Activated naive CD4-positive, alpha-beta T cell (primary cell): ENCODE results near the gene ARHGAP42.

ENCODE experiments used
- DNase-seq, 4 experiments: peaks; one replicate each; lab custom pipeline; 2025; lab: John Stamatoyannopoulos, UW

Gene ARHGAP42

DNA sequence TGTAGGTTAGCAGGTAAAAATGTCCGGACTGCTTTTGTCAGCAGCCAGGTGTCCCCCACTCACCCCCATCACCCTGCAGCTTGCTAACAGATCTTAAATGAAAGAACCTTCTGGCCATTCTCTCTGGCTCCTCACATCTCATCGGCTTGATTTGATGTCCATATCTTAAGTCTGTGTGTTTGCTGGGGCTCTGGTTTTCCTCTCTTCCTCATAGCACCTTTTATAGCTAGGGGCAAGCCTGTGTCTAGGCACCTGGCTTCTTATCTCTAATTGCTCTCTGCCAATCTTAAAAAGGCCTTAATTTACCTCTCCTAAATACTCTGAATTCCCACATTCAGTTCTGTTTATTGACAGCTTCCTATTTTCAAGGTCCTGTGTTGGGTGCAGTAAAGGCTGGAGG lies 72.0 kb downstream of the ARHGAP42 start:
- no peak for DNase-seq

DNA sequence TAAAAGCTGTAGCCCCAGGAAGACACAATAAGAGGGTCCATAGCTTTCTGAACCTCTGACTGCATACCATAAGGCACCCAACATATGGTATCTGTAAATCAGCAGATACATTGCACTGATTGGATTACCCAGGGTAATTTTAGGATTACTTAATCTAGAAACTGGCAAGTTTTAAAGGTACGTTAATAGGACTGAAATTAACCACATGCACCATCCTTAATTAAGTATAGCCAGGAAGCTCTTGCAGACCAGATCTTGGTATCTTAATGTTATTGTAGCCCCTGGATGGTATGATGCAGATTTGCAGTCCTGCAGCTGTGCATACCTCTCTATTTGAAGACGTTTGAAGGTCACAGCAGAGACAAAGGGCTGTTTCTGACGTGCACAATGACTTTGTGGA lies 72.8 kb downstream of the ARHGAP42 start:
- no peak for DNase-seq

DNA sequence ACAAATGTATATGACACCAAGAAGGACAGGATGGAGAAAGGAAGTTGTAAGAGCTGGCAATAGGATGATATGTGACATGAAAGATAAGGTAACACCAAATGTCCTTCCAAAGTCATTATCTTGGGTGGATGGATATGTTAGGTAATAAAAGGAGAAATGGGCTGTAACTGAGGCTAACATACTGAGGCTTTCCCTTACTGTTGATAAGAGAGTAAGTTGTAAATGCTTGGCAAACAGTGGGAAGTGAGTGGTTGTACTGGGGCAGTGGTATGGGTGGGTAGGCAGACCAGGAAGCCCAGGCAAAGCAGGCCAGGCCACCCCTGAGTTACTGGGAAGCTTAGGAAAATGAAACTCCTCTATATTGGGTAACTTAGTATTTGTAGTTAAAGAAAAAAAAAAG lies 73.7 kb downstream of the ARHGAP42 start:
- DNase-seq: no peak

DNA sequence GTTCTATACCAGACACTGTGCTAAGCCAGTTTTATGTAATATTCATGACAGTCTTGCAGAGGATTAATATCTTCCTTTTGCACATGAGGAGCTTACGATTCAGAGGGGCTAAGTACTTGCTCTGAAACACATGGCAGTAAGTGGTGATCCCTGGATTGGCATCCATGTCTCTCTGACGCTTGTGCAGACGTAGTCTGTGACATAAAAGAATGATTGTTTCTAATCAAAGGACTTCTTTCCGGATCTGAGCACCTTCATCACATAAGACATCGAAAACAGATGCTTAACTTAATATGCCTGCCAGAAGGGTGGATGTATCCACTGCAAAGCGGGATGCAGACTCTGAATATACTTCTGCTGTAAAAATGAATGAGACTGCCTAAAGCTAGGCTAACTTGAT lies 74.8 kb downstream of the ARHGAP42 start:
- DNase-seq: no peak

DNA sequence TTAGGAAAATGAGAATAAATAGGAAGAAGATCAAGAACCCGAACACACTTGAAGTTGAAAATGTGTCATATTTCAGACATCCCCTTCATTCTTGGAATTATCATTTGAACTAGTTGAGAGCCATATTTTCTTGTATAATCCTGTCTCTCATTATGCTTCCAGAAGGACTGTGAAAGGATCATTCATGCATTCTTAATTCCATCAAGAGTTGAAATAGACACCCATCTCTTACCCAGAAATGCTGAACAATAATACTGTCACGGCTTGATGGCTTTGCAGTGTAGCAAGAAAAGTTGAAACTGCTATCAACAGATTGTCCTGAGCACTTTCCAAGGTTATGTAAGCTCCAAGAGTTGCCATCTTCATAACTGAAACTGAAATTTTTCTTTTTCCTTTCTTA lies 79.7 kb downstream of the ARHGAP42 start:
- DNase-seq: no peak

DNA sequence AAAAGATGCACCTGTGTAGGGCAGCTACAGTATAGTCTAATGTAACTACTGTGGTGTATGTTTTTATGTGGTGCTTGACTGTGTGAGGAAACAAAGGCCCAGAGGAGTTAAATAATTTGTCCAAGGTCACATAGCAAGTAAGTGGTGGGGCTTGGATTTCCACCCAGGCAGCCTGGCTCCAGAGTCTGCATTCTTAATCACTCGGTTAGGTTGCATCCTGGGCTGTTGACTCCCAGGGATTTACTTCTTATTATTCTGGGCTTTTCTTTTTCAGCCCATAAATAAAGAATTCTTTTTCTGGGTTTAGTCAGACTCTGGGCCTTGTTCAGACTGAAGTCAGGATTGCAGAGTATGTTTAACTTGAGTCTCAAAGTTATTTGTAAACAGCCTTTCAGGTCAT lies 82.1 kb downstream of the ARHGAP42 start:
- no peak for DNase-seq

DNA sequence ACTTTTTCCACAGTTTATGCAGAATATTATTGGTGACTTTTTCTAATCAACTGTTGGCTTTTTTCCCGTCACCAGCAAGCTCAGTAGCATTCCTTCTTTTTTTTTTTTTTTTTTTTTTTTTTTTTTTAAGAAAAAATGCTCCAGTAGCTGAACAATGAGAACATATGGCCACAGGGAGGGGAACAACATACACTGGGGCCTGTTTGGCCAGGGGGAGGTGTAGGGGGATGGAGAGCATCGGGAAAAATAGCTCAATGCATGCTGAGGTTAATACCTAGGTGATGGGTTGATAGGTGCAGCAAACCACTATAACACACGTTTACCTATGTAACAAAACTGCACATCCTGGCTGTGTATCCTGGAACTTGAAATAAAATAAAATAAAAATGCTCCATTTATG lies 82.5 kb downstream of the ARHGAP42 start:
- no peak for DNase-seq

DNA sequence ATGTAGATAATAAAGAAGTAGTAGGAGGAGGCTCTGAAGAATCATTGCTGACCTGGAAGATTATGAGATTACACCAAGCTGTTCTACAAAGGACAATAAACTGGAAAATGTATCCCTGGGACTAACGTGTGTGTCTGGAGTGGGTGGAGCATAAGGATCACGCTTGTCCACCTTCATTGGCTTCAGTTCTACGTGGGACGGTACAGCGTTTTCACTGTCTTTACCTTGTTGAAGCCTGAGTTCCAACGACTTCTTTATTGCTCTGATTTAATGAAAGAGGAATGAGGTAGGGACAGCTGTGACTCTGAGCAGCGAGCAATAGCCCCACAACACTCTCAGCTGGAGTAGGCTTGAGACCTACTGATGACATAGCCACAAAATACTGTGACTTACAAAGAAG lies 87.0 kb downstream of the ARHGAP42 start:
- no peak for DNase-seq

DNA sequence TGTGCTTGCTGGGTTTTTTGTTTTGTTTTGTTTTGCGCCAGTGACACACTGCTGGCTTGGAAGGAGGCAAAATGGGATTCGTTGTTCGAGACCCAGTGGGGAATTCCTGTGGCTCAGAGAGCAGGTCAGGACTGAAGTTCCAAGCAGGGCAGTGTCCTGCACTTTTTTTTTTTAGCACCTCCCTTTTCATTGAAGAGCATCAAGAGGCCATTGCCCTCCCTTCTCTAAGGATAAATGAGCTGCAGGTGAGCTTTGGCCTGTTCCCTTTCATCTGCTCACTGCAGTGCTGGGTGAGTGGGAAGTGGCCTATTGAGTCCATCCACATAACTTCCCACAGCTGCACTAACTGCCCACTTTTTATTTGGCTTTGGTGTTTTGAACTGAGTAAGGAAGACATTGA lies 87.8 kb downstream of the ARHGAP42 start:
- no peak for DNase-seq

DNA sequence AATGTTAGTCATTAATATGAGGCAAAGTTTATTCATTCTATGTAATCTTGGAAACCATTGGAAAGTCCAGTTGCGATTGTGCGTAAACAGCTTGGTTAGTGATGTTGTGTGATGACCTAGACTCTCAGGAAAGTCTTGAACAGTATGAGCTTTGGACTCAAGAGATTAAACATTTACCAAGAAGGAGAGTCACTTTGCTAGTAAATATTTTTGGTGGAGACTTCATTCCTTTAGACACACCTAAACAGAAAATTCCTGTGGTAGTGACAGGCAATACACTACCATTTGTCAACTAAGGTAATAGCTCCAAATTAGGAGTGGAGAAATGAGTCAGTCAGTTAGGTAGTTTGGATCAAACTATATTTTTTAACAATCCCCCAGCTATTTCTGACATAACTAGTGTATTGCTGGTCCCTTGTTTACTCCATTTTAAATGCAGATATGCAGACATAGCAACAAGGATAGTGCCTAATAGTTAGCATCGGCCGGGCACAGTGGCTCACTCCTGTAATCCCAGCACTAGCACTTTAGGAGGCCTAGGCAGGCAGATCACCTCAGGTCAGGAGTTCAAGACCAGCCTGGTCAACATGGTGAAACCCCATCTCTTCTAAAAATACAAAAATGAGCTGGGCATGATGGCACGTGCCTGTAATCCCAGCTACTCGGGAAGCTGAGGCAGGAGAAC lies 89.3 kb downstream of the ARHGAP42 start:
- DNase-seq: no peak

DNA sequence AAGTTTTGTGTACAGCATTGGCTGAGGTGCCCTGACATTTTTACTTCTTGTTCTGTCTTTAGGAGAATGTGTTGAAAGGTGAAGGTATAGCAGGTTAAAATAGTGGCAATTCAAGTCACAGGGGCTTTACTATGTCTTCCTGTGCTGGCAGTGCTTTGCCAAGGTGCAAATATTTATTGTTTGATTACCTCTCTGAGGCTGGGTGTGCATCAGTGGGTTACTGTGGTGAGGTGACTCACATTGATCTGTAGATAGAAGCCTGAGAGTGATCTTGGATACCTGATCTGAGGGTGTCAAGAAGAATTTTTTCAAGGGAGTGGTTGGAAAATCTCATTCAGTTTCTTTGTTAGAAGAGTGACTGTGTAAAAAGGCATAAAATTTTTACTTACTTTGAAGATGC lies 90.0 kb downstream of the ARHGAP42 start:
- no peak for DNase-seq

DNA sequence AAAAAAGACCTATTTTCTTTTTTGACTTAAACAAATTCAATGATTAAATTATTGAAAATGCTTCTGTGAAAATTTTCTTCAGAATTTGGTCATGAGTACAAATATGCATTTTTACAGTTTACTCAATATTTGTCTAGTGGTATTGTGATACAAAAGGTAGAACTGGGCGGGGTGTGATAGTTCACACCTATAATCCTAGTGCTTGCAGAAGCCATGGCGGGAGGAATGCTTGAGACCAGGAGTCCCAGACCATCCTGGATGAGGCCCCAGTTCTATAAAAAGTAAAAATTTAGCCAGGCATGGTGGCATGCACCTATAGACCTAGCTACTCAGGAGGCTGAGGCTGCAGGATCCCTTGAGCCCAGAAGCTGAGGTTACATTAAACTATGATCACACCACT lies 90.6 kb downstream of the ARHGAP42 start:
- DNase-seq: no peak

DNA sequence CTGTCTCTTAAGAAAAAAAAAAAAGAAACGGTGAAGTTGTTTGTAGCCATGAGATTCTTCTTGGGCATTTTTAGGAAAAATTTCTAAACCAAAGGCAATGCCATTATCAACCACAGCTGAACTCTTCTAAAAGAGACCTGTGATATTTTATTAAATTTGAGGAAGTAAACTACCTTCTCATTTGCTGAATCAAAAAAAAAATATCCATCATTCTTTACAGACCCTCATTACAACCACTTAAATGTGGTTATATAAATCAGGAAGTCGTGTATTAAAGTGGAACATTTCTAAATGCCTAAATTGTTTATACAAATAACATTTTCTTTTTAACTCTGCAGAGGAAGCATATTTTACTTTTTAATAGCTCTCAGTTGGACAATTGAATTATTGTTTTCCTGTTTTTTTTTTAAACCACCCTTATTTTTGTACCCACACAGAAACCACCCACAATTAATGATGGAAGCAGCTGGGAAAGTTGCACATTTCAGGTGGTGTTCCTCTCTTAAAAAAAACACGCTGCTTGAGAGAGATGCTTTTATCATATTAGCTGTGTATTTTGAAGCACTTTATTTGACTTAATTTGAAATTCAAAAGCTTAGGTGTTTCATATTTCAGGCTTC lies 91.2 kb downstream of the ARHGAP42 start:
- no peak for DNase-seq

DNA sequence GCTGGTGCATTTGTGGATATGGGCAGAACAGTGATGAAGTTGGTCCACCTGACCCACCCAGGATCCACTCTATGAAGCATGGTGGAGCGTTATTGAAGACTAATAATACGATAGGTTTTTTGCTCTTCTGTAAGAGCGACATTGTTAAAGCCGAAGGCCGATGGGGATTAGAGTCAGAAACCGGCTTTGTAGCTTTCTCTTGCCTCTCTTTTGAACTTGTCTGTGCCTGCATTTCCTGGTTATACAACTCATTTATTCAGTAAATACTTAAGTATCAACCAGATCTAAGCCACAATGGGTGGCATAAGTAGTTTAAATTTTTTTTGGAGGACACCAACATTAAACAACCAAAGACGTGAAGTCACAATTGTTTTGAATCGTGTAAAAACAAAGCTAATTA lies 93.4 kb downstream of the ARHGAP42 start:
- no peak for DNase-seq

DNA sequence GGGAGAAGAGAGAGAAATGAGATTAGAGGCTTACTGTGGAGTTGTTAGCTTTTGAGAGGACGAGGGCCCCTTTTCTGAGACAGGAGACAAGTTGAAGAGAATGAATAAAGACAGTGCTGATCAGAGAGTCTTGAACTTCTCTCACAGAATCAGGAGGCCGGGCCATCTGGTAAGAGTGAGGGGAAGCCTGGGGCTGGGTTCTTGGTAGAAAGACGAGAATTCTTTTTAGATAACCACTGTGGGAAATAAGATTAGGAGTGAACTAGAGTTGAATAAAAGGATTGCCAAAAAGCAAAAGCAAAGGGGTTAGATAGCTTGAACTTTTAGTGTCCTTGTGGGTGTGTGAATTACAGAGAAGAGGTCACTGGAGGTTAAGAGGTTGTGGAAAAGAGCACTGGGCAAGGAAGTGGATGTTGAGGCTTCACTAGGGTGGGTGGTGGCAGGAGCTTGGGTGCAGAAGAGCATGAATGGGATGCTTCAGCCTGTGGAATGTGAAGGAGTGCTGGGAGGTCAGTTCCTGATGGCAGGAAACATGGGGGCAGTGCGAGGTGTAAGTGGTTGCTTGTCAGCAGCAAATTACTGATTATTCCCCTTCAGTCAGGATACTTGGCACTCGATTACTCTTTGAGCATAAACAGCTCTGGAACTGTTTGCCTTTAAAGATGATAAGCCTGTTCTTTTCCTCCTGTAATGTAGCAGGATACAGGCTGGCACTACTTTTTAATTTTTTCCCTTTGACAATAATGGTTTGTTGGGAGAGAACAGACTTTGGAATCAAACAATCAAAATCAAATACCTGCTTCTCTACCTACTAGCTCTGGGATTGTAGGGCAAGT lies 98.3 kb downstream of the ARHGAP42 start:
- DNase-seq: no peak

DNA sequence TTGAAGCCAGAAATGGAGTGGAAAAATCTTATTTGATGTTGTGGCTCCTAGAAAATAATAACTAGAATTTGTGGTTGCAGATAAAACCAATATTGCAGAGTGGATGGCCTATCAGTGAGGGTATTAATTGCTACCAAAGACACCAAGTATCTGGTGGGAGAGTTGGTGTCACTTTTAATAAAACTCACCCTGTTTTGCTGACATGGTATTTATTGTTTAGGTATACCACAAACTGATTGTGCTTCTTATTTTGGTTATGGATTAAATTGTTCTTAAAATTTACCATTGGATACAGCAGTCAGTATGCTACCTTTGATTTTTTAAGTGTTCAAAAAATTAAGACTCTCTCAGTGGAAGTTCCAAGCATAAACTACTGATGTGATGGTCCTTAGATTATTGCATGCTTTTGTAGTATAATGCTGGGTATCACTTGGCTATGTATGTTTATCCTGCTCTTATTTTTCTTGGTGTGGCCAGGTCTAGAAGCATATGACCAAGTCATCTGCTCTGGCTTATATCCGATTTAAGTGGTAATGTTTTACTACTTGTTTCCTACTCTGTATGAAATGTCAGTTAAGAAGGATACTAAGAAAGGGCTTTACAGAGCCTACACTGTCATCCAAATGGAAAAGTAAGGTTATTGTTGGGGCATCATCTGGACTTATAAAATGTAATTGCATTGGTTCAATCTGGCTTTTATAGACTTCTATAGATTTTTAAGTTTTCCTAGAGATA lies 101.6 kb downstream of the ARHGAP42 start:
- no peak for DNase-seq

DNA sequence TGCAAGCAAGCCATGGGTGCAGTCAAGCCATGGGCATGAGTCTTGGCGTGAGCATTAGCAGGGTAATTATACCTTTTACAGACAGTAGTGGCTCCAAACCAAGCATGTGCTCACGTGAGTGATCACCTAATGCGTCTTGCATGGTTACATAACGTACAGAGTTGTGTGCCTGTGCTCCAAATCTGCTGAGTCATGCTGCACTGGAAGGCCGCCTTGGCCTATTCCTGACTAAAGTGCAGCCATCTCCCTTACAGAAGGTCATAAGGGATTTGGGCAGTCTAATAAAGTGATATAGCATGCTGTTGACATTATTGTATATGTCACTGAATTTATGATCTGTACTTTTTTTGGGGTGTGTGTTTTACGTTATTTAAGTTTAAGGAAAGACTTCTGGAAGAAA lies 102.4 kb downstream of the ARHGAP42 start:
- no peak for DNase-seq

DNA sequence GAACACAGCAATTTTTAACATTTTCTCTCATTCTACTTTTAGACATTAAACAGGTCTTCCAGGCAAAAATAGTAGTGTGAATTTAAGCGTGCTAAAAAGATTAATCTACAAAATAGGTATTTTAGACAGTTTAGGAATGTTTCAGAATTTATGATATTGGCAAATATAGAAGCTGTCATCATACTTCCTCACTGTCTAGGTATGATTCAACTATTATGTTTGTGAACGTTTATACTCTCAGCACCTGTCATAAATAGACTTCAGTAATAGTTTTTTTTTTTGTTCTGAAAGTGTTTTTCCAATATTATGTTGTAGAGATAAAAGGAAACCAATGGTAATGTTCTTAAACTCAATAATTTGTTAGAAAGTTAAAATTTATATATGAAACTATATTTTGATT lies 103.0 kb downstream of the ARHGAP42 start:
- no peak for DNase-seq

DNA sequence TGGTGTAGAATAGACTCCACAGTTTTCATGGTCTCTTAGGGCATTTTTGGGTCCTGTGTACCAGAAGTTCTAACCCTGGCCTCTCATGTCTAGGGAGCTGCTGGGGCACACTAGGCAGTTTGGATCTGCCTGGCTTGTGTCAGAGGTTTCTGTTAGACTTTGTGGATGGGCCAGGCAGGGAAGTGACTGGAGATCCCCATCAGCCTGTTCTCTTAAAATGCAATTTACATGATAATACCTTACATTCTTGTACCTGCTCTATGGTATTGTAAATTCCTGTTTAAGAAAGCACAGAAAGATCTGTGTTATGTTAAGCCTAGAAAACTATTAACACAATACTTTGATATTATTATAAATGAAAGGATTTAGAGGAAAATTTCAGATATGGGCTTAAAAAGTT lies 104.0 kb downstream of the ARHGAP42 start:
- DNase-seq: no peak

DNA sequence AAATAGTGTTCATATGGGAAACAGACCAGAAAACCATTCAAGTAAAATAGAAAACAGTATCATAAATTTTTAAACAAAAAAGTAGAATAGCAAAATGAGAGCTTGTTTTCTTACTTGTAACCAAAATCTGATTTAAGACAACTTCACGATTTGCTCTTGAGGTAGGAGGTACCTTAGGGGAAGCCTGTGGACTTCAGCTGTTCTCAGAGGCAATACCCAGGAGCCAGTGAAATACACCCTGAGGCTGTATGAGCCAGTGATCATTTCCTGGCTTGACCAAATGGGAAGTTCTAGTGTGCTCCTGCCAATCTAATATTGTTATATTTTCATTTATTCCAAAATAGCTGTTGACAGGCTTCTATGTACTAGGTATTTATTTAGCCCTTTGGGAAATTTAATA lies 104.8 kb downstream of the ARHGAP42 start:
- no peak for DNase-seq

DNA sequence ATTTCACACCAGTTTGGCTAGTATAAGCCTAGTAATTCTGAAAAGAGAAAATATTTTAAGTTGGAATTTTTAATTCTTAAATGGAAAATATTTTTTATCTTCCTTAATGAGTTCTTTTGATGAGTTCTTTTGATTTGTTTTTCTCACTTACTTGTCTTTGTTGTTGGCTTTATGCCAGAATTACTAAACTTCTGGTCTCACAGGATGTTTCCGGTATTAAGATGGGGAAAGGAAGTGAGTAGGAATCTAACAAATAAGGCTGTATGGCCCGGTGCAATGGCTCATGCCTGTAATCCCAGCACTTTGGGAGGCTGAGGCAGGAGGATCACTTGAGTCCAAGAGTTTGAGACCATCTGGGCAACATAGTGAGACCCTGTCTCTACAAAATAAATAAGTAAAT lies 106.4 kb downstream of the ARHGAP42 start:
- DNase-seq: no peak

DNA sequence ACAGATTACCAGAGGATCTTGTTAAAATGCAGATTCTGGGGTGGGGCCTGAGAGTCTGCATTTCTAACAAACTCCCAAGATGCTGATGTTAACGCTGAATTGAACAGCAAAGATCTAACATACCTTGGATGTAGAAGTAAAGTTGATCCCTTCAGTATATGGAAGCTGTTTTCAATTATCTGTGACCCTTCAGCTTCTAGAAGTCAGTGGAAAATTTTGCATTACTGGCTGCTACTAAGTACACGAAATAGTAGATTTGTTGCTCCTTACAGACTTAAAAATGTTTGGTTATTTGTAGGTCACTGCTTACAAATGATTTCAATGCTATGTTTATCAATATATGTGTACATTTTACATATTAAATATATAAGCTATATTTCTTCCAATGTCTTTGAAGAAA lies 107.4 kb downstream of the ARHGAP42 start:
- DNase-seq: no peak

DNA sequence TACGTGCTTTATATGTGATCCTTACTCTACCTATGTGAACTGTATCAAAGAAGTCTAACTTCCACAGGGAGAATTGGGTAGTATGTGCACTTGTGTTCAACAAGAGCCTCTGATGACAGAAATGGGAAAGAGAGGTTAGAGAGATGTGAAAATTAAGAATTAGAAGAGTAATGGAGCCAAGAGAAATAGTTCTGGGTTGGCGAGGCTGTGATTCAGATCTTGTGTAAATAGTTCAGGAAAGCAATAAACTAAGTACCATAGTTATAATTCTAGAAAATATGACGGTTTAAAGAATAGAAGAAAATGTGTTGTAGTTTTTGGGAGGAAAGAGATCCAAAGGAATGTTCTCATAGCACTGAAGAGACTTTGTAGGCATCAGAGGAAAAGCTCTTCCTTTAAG lies 112.4 kb downstream of the ARHGAP42 start:
- no peak for DNase-seq
